Activated T-helper 2 cell treated with anti-CD3 and anti-CD28 coated beads, Interferon-gamma antibody, Interleukin-2, Interleukin-4, amounts not matched to agents 10 μg/mL and 5 μg/mL and 100 μg/mL, durations not matched to agents 14 hours and 24 hours and 36 hours (primary cell): ENCODE results near the gene DLGAP1. TPM values are rescaled to one million over a fixed set of nuclear protein-coding genes. Genes with fewer than 3 reads are reported as not detected.

Experiments
- DNase-seq: peaks from one replicate; pipeline ENCODE4 v3.0.0; 2021; ENCODE audit warnings: low spot score
- H3K27ac Mint-ChIP-seq: one replicate; pipeline ENCODE4 v1.8.0; 2021; ENCODE audit warnings: mixed read lengths
- H3K27me3 Mint-ChIP-seq: one replicate; pipeline ENCODE4 v1.8.0; 2021; ENCODE audit warnings: low read depth, mixed read lengths
- H3K36me3 Mint-ChIP-seq: one replicate; pipeline ENCODE4 v1.8.0; 2021; ENCODE audit warnings: low read depth, mixed read lengths
- H3K4me1 Mint-ChIP-seq: one replicate; pipeline ENCODE4 v1.8.0; 2021; ENCODE audit warnings: low read depth, mixed read lengths
- H3K4me3 Mint-ChIP-seq: one replicate; pipeline ENCODE4 v1.8.0; 2021; ENCODE audit warnings: low read depth, mild to moderate bottlenecking, moderate library complexity, mixed read lengths
- H3K9me3 Mint-ChIP-seq: one replicate; pipeline ENCODE4 v1.8.0; 2021; ENCODE audit warnings: mixed read lengths
- intact Hi-C: fragments of 100-400 bp; cut with micrococcal nuclease; formaldehyde crosslinking; loops from one replicate; pipeline ENCODE4 v1.15.1; 2023
- total RNA-seq: library from RNA; stranded (reverse); gene quantifications from 2 replicates; pipeline ENCODE4 v1.2.3, GENCODE V29; 2022

Gene DLGAP1
- total RNA-seq, 1 donor from 2014 or later = not detected

- no peak overlapping the region for H3K4me3 Mint-ChIP-seq
- peaks cover 25% of the 10 kb centered on the region for H3K27me3 Mint-ChIP-seq
- H3K9me3 Mint-ChIP-seq = no peaks in the 10 kb centered on the region
- H3K36me3 Mint-ChIP-seq = no peaks in the 10 kb centered on the region
- no peak overlapping the region for H3K27ac Mint-ChIP-seq
- no peak for DNase-seq
- H3K4me1 Mint-ChIP-seq = no peaks in the 10 kb centered on the region
- intact Hi-C loops = no loop called here
Measured at GRCh38 chr18:3872641-3873040, 582.5 kb downstream of the DLGAP1 start.

GRCh38 chr18:3871687-3872086 is 583.4 kb downstream of the DLGAP1 start:
- H3K4me1 Mint-ChIP-seq = no peaks in the 10 kb centered on the region
- no peaks in the 10 kb centered on the region for H3K9me3 Mint-ChIP-seq
- peaks cover 25% of the 10 kb centered on the region for H3K27me3 Mint-ChIP-seq
- H3K4me3 Mint-ChIP-seq = no peak overlapping the region
- H3K27ac Mint-ChIP-seq = no peak overlapping the region
- intact Hi-C loops = loop anchor here (2.0 kb wide), 1 partner anchor 101 kb away; no protein-coding TSS in a partner anchor
- H3K36me3 Mint-ChIP-seq = no peaks in the 10 kb centered on the region
- DNase-seq = no peak

GRCh38 chr18:3870914-3871313 is 584.2 kb downstream of the DLGAP1 start:
- H3K4me1 Mint-ChIP-seq = no peaks in the 10 kb centered on the region

GRCh38 chr18:3869848-3870247 is 585.3 kb downstream of the DLGAP1 start:
- Mint-ChIP-seq H3K36me3 (no peaks in the 10 kb centered on the region), H3K9me3 (no peaks in the 10 kb centered on the region), H3K27ac (no peak overlapping the region), H3K4me1 (no peaks in the 10 kb centered on the region), H3K27me3 (peaks cover 20% of the 10 kb centered on the region), H3K4me3 (no peak overlapping the region)
- no peak for DNase-seq
- intact Hi-C loops = loop anchor here (2.0 kb wide), 1 partner anchor 99 kb away; no protein-coding TSS in a partner anchor

More at GRCh38 chr18:3870914-3871313, 584.2 kb downstream of the DLGAP1 start:
- Mint-ChIP-seq H3K27ac (no peak overlapping the region), H3K4me3 (no peak overlapping the region), H3K9me3 (no peaks in the 10 kb centered on the region), H3K36me3 (no peaks in the 10 kb centered on the region), H3K27me3 (peaks cover 20% of the 10 kb centered on the region)
- no peak for DNase-seq
- intact Hi-C loops = loop anchor here (2.0 kb wide), 1 partner anchor 100 kb away; no protein-coding TSS in a partner anchor

GRCh38 chr18:3867864-3868311 is 587.2 kb downstream of the DLGAP1 start:
- Mint-ChIP-seq H3K27ac (no peak overlapping the region), H3K27me3 (peaks cover 6% of the 10 kb centered on the region), H3K9me3 (no peaks in the 10 kb centered on the region), H3K36me3 (no peaks in the 10 kb centered on the region), H3K4me1 (no peaks in the 10 kb centered on the region), H3K4me3 (no peak overlapping the region)
- DNase-seq = no peak
- intact Hi-C loops = no loop called here

GRCh38 chr18:3867236-3867635 is 587.9 kb downstream of the DLGAP1 start:
- H3K27ac Mint-ChIP-seq = no peak overlapping the region
- H3K27me3 Mint-ChIP-seq = no peaks in the 10 kb centered on the region
- no peak for DNase-seq
- no peaks in the 10 kb centered on the region for H3K36me3 Mint-ChIP-seq
- no peaks in the 10 kb centered on the region for H3K4me1 Mint-ChIP-seq
- no peaks in the 10 kb centered on the region for H3K9me3 Mint-ChIP-seq
- intact Hi-C loops = no loop called here
- no peak overlapping the region for H3K4me3 Mint-ChIP-seq

GRCh38 chr18:3864669-3865298 is 590.3 kb downstream of the DLGAP1 start:
- H3K36me3 Mint-ChIP-seq = no peaks in the 10 kb centered on the region
- intact Hi-C loops = no loop called here
- no peaks in the 10 kb centered on the region for H3K9me3 Mint-ChIP-seq

GRCh38 chr18:3863593-3863992 is 591.5 kb downstream of the DLGAP1 start:
- H3K4me3 Mint-ChIP-seq = no peak overlapping the region
- H3K4me1 Mint-ChIP-seq = no peaks in the 10 kb centered on the region
- no peak overlapping the region for H3K27ac Mint-ChIP-seq
- no peaks in the 10 kb centered on the region for H3K9me3 Mint-ChIP-seq
- H3K27me3 Mint-ChIP-seq = no peaks in the 10 kb centered on the region
- intact Hi-C loops = no loop called here
- no peak for DNase-seq
- H3K36me3 Mint-ChIP-seq = no peaks in the 10 kb centered on the region

More at GRCh38 chr18:3864669-3865298, 590.3 kb downstream of the DLGAP1 start:
- no peak overlapping the region for H3K4me3 Mint-ChIP-seq
- no peak overlapping the region for H3K27ac Mint-ChIP-seq
- H3K27me3 Mint-ChIP-seq = no peaks in the 10 kb centered on the region
- no peak for DNase-seq
- no peaks in the 10 kb centered on the region for H3K4me1 Mint-ChIP-seq

GRCh38 chr18:3863006-3863405 is 592.1 kb downstream of the DLGAP1 start:
- H3K9me3 Mint-ChIP-seq = no peaks in the 10 kb centered on the region
- H3K27me3 Mint-ChIP-seq = no peaks in the 10 kb centered on the region
- no peak overlapping the region for H3K27ac Mint-ChIP-seq

GRCh38 chr18:3861495-3861894 is 593.6 kb downstream of the DLGAP1 start:
- Mint-ChIP-seq H3K36me3 (no peaks in the 10 kb centered on the region), H3K9me3 (no peaks in the 10 kb centered on the region), H3K4me1 (no peaks in the 10 kb centered on the region), H3K4me3 (no peak overlapping the region), H3K27me3 (no peaks in the 10 kb centered on the region), H3K27ac (no peak overlapping the region)
- no peak for DNase-seq
- intact Hi-C loops = no loop called here

More at GRCh38 chr18:3863006-3863405, 592.1 kb downstream of the DLGAP1 start:
- intact Hi-C loops = no loop called here
- no peaks in the 10 kb centered on the region for H3K4me1 Mint-ChIP-seq
- no peak overlapping the region for H3K4me3 Mint-ChIP-seq
- no peaks in the 10 kb centered on the region for H3K36me3 Mint-ChIP-seq
- no peak for DNase-seq

GRCh38 chr18:3857544-3857943 is 597.6 kb downstream of the DLGAP1 start:
- Mint-ChIP-seq H3K9me3 (no peaks in the 10 kb centered on the region), H3K4me1 (no peaks in the 10 kb centered on the region), H3K4me3 (no peak overlapping the region), H3K27me3 (no peaks in the 10 kb centered on the region), H3K27ac (no peak overlapping the region), H3K36me3 (no peaks in the 10 kb centered on the region)
- DNase-seq = no peak
- intact Hi-C loops = no loop called here

- Mint-ChIP-seq H3K27ac (no peak overlapping the region), H3K9me3 (no peaks in the 10 kb centered on the region), H3K4me1 (no peaks in the 10 kb centered on the region), H3K36me3 (no peaks in the 10 kb centered on the region), H3K27me3 (no peaks in the 10 kb centered on the region), H3K4me3 (no peak overlapping the region)
- intact Hi-C loops = no loop called here
- DNase-seq = no peak
Measured at GRCh38 chr18:3855966-3856365, 599.1 kb downstream of the DLGAP1 start.

GRCh38 chr18:3852321-3852720 is 602.8 kb downstream of the DLGAP1 start:
- intact Hi-C loops = no loop called here
- no peak for DNase-seq
- Mint-ChIP-seq H3K36me3 (no peaks in the 10 kb centered on the region), H3K9me3 (no peaks in the 10 kb centered on the region), H3K4me1 (no peaks in the 10 kb centered on the region), H3K4me3 (no peak overlapping the region), H3K27me3 (no peaks in the 10 kb centered on the region), H3K27ac (no peak overlapping the region)
